Body of pancreas (tissue), 4 donors: ENCODE results near the gene IL1RAPL2.

ENCODE experiments used
- POLR2A ChIP-seq, 3 donors: fragments of 450-650 bp; IDR thresholded peaks; one replicate each; pipeline ENCODE4 v1.6.1; 2016; ENCODE audit warnings: antibody characterized with exemption in 3 of 3, mild to moderate bottlenecking in 2 of 3
- TF ChIP-seq, protein P1 (sequence below), 7 experiments: fragments of 450-650 bp in 4 of 7; fragments of 200-600 bp in 3 of 7; sonication (generic) in 3 of 7; IDR thresholded peaks; one replicate each; pipeline ENCODE4 v1.5.1; 2016 to 2019; ENCODE audit warnings: antibody characterized with exemption in 7 of 7

DNA sequence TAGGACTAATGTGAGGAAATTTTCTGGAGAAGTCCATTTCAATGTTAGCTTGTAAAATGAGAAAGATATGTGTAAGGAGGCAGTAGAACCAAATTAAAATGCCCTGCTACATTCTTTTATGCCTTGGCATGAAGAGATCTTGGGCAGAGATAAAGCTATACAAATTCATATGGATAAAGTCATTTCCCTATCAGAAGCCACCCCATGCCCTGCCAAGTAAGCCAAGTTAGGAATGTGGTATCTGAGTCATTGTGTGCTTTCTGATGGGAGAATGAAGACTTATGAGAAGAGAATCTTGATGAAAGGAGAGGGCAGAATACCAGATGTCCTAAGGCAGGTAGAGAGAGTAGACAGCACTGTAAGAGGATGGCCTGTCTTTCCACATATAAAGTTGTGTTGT is 570.8 kb downstream of the IL1RAPL2 start:
- TF ChIP-seq, protein P1, sequence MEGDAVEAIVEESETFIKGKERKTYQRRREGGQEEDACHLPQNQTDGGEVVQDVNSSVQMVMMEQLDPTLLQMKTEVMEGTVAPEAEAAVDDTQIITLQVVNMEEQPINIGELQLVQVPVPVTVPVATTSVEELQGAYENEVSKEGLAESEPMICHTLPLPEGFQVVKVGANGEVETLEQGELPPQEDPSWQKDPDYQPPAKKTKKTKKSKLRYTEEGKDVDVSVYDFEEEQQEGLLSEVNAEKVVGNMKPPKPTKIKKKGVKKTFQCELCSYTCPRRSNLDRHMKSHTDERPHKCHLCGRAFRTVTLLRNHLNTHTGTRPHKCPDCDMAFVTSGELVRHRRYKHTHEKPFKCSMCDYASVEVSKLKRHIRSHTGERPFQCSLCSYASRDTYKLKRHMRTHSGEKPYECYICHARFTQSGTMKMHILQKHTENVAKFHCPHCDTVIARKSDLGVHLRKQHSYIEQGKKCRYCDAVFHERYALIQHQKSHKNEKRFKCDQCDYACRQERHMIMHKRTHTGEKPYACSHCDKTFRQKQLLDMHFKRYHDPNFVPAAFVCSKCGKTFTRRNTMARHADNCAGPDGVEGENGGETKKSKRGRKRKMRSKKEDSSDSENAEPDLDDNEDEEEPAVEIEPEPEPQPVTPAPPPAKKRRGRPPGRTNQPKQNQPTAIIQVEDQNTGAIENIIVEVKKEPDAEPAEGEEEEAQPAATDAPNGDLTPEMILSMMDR (IDR thresholded peaks at IDR 0.05): no peak
- TF ChIP-seq POLR2A (IDR thresholded peaks at IDR 0.05): no peak
